K562 (cell line): ENCODE results near the gene HIPK2.

Experiments used
- BDP1 ChIP-seq: IDR thresholded peaks from 3 replicates; pipeline ENCODE4 v1.6.1; 2011; ENCODE audit not compliant: insufficient read length, insufficient read depth
- CTCF ChIP-seq, 3 experiments: IDR thresholded peaks in 2 of 3; conservative IDR thresholded peaks in 1 of 3; 2 replicates each; pipeline ENCODE4 v1.5.1; 2011 to 2012; ENCODE audit warnings: low read length in 3 of 3, mild to moderate bottlenecking in 3 of 3, control low read depth in 2 of 3, improper control_type of control experiment in 1 of 3, inconsistent platforms in 1 of 3, low read depth in 1 of 3, mixed read lengths in 1 of 3, moderate library complexity in 1 of 3; ENCODE audit not compliant: insufficient read depth in 2 of 3
- EP300 ChIP-seq: IDR thresholded peaks from 2 replicates; pipeline ENCODE4 v1.6.1; 2012; ENCODE audit warnings: low read length, improper control_type of control experiment
- NFIX ChIP-seq: fragments of 250-450 bp; sonication (Bioruptor Pico); IDR thresholded peaks from 2 replicates; pipeline ENCODE4 v1.4.0; 2020; ENCODE audit warnings: low read depth, mild to moderate bottlenecking, moderate library complexity
- RCOR1 ChIP-seq, 2 experiments: IDR thresholded peaks; 2 replicates each; pipeline ENCODE4 v1.6.1; 2012; ENCODE audit warnings: low read depth in 2 of 2, low read length in 2 of 2, borderline replicate concordance in 1 of 2, improper control_type of control experiment in 1 of 2
- RFX5 ChIP-seq: IDR thresholded peaks from 2 replicates; pipeline ENCODE4 v1.6.1; 2011; ENCODE audit warnings: low read depth, mild to moderate bottlenecking, improper control_type of control experiment, low read length
- SP1 ChIP-seq: sonication (generic); formaldehyde crosslinking; IDR thresholded peaks from 2 replicates; pipeline ENCODE4 v1.8.1; 2022; ENCODE audit warnings: mild to moderate bottlenecking, missing genetic modification reagents
- SRF ChIP-seq, 2 experiments: fragments of 250-450, 450-650 bp in 1 of 2; sonication (Bioruptor Pico) in 1 of 2; sonication (generic) in 1 of 2; formaldehyde crosslinking; IDR thresholded peaks; 2 replicates each; pipeline versions ENCODE4 v1.5.0 to v1.5.1; 2020 to 2022; ENCODE audit warnings: mild to moderate bottlenecking in 1 of 2, missing genetic modification reagents in 1 of 2
- TEAD4 ChIP-seq, 2 experiments: sonication (generic) in 1 of 2; formaldehyde crosslinking in 1 of 2; IDR thresholded peaks; 2 replicates each; pipeline versions ENCODE4 v1.6.1 to v1.8.0; 2012 to 2022; ENCODE audit warnings: borderline replicate concordance in 1 of 2, inconsistent platforms in 1 of 2, low read length in 1 of 2, mild to moderate bottlenecking in 1 of 2, missing genetic modification reagents in 1 of 2
- ZNF384 ChIP-seq: IDR thresholded peaks from 2 replicates; pipeline ENCODE4 v1.6.1; 2012; ENCODE audit warnings: low read depth, low read length, improper control_type of control experiment

DNA sequence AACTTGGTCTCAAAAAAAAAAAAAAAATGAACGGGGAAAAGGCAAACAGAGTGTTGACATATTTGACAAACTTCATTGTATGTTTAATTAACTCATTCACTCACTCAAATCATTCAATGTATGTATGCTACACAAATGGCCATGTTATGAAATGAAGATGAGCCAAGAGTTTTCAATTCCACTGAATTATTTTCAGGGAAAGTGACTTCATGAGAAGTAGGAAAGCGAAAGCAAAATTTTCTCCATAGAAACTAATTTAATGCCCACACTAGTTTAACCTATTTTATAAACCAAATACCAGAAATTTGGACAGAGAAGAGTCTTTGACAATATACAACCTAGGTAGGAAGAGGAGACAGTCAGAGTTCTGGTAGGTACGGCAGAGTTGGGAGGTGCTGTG lies 119.5 kb downstream of the HIPK2 start:
- TF ChIP-seq SP1, result no peak
- no peak for TF ChIP-seq NFIX (CRISPR knock-in tag)
- no peak for TF ChIP-seq CTCF (IDR thresholded peaks at IDR 0.05 in 2 of 3, conservative IDR thresholded peaks at IDR 0.05 in 1 of 3; ENCODE audit: insufficient read depth in 2 of 3, low read depth in 1 of 3, low read length in 3 of 3)
- no peak for TF ChIP-seq SRF (CRISPR knock-in tag; IDR thresholded peaks at IDR 0.05)
- TF ChIP-seq RCOR1 (IDR thresholded peaks at IDR 0.05; ENCODE audit: borderline replicate concordance in 1 of 2, low read depth in 2 of 2, low read length in 2 of 2), result no peak
- no peak for TF ChIP-seq EP300
- TF ChIP-seq RFX5, result no peak
- TF ChIP-seq TEAD4 (IDR thresholded peaks at IDR 0.05; ENCODE audit: low read length), result no peak
- TF ChIP-seq TEAD4 (CRISPR knock-in tag; IDR thresholded peaks at IDR 0.05; ENCODE audit: borderline replicate concordance), result no peak
- TF ChIP-seq ZNF384, result no peak
- no peak for TF ChIP-seq BDP1
